HG03060 (cell line): ENCODE measurements around the gene LSP1.

Source experiments
- ATAC-seq: cut with Tn5 transposase; IDR thresholded peaks from one replicate; pipeline ENCODE4 v1.9.1; 2021; ENCODE audit warnings: low read depth, moderate number of reproducible peaks; ENCODE audit not compliant: unreplicated experiment

LSP1 gene

DNA sequence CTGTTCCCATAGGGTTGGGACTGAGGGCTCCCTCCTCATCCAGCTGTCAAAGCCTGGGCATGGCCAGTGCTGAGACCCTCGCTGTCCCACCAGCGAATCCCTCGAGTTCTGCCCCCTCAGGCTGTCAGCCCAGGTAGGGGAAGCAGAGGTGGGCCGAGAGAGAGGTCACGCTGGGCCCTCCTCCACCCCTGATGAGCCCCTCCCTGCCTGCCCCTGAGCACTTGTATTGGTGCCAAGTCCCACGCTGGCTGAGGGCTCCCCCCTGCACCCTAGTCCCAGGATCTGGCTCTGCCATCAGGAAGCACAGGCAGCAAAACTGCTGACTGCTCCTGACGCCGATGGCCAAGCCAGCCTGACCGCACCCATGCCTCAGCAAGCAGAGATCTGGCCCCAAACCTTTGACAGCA, 35.5 kb downstream of the LSP1 start:
- ATAC-seq = no peak

DNA sequence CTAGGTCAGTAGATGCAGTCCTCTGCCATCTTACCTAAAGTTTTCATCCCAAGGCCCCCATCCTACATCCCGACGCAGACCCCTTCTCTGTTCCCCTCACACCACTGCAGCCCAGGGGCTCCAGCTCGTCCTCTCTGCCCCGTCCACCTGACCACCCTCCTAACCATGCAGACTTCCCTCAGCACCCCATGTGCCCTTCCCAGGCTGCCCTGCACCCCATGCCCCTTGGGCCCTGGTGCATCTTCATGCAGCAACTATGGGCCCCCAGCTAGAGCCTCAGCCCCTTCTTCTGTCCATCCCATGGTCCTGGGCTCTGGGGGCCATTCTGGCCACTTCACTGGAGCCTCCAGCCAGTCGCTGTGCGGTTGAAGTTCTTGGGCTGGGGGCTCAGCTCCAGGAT, 35.9 kb downstream of the LSP1 start:
- no peak for ATAC-seq

DNA sequence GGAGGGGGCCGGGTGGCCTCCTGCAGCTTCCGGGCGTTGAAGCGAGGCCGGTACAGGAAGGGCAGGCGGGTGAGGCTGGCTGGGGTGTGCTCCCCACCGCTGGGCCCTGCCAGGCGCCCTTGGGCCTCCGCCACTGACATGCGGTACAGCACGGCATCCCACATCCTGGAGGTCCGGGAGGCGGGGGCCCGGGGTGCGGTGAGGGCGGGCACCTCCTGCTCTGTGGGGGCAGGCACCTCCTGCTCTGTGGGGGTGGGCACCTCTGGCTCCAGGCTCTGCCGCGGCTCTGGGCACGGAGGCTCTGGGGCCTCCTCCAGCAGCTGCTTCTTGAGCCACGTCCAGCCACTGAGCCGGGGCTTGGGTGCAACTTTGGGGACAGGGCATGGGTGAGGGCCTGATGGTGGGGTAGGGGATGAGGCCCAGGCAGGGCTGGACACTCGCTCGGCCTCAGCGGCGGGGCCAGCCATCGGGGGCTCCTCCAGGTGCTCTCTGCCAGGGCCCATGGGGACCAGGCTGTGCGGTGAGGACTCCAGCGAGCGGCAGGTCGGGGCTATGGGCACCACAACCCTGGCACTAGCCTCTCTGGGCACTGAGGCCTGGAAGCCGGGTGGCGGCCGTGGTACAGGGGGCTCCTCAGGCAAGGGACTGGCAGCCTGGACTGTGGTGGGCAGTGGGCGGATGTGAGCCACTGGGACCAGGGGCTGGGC, 36.5 kb downstream of the LSP1 start:
- ATAC-seq = no peak

DNA sequence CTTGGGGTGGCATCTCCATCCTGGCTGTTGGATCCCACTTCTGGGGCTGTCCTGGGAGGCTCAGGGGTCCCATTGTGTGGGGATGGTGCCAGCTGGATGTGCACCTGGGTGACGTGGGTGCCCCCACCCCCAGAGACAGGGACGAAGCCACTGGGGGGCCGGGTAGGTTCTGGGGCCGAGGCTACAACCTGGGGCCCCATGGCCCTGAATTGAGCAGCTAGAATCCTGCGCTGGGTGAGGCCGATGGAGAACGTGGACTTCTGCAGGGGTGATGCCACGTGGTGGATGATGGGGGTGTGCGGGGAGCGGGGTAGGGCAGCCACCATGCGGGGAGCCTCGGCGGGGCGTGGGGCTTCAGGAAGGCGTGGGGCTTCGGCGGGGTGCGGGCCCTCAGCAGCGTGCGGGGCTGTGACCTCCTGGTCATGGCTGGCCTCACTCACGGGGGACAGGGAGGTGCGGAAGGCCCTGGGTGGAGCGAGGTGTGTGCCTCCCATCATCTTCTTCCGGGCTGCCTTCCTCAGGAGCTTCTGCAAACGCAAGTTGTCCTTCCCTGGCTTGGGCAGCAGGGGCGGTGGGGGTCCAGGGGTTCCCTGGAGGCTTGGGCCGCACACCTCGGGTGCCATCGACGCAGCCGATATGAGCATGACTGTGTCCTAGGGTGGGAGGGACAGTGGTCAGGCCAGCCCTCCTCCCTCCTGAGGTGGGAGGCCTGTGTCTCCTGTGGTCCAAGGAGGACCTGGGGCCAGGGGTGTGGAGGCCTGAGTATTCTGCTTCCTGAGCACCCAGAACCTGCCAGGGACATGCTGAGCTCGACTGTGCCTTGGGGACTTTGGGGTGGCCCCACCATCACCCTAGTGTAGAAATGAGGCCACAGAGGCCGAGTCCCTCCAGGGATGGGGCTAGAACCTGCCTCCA, 37.3 kb downstream of the LSP1 start:
- ATAC-seq = no peak

DNA sequence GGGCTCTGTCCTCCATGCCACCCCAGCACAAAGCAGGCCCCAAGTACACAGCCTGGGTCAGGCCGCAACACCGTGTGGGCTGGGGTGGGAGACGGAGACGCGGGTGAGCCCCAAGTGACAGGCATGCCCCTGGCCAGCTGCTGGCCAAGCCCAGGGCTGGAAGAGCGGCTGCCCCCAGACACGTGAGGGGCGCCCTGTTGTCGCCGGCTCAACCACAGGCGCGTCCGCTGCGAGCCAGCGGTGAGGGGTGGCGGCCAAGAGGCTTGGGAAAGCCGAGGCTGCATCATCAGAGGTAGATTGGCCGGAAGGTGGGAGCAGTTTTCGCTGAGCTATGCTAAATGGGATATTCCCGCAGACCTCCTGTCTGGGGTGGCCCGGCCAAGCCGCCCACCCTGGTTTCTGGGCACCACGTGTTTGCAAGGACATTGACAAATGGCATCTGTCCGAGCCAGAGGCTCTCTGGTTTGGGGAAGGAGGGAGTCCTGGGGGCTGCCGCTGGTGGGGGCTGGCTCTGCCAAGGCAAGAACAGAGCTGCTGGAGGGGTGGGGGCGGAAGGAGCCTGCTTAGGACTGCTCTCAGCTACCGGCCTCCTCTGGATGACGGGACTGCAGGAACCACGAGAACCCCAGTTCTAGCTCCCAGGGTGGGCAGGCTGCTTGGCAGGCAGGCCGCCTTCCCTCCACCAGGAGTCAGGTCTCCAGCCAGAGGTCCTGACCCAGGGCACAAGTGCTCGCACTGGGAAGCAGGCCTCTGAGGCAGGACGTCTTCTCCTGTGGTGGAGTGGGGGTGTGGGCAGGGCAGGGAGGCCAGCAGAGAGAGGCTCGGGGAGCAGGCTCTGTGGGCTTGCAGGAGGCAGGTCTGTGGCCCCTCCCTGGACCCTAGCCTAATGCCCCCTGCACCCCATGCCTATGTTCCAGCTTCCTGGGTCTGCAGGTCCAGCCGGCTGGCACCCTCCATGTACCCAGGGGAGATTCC, 38.3 kb downstream of the LSP1 start:
- no peak for ATAC-seq

DNA sequence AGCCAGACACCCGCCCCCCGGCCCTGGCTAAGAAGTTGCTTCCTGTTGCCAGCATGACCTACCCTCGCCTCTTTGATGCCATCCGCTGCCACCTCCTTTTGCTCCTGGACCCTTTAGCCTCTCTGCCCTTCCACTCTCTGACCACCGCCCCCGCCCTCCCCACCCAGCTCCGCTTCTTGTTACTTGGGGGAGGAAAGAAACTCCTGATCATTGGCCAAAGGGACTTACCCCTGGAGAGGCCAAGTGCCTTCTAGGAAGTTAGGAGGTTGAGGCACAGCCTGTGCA, 38.9 kb downstream of the LSP1 start, which contains the start of gene PRR33:
PRR33 (minus strand) TSS at position 65 of the 285 bp plus-strand sequence. CDS start 1,311 bp downstream, outside the sequence.
- ATAC-seq = no peak

DNA sequence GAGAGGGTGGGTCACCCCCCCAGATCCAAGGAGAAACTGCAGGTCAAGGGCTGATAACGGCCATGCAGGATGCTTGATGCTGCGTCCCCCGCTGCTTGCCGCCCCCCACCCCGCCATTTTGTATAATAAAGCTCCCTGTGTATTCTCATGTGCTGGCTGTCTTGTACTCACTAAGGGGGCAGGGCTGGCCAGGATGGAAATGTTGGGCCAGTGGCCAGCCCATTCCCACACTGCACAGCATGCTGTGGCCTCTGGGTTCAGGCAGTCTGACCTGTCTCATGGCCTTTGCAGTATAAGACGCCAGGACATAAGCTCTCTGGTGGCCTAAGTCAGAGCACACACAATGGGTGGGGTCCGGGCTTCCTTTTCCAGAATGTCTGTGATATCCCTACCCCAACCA, 39.2 kb downstream of the LSP1 start:
- no peak for ATAC-seq

DNA sequence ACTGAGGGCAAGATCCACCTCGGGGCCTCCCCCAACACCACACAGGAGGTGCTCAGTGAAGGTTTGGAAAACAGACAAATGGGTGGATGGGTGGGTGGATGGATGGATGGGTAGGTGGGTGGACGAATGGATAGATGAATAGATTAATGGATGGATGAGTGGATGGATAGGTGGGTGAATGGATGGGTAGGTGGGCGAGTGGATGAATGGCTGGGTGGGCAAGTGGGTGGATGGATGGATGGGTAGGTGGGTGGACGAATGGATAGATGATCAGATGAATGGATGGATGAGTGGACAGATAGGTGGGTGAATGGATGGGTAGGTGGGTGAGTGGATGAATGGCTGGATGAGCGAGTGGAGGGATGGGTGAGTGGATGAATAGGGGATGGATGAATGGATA, 39.7 kb downstream of the LSP1 start:
- no peak for ATAC-seq

DNA sequence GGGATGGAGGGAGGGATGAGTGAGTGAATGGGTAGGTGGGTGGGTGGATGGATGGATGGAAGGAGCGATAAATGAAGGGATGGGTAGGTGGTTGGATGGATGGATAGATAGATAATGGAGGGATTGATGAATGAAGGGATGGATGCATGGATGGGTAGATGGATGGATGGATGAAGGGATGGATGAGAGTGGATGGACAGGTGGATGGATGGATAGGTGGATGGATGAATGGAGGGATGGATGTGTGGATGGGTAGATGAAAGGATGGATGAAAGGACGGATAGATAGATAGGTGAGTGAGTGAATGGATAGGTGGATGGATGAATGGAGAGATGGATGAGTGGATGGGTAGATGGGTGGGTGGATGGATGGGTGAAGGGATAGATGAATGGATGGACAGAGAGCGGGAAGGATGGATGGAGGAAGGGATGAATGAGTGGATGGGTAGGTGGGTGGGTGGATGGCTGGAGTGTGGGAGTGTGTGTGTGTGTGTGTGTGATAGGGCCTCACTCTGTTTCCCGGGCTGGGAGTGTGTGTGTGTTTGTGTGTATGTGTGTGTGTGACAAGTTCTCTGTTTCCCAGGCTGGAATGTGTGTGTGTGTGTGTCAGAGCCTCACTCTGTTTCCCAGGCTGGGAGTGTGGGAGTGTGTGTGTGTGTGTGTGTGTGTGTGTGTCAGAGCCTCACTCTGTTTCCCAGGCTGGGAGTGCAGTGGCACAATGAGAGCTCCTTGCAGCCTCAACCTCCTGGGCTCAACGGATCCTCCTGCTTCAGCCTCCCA, 40.9 kb downstream of the LSP1 start:
- ATAC-seq = no peak

DNA sequence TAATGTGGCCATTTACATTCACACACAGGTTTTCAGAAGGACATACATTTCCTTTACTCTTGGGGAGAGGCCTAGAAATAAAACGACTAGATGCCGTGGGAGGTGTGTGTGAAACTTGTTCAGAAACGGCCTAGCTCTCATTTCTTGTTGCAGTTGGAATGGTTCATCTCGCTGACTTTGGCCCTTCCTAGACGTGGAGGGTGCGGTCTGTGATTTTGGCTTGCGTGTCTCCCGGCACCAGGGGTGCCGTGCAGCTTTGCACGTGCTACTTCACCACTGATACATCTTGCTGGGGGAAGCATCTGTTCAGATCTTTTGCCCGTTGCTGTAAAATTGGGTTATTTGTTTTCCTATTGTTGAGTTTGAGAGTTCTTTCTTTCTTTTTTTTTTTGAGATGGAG, 41.9 kb downstream of the LSP1 start:
- no peak for ATAC-seq

DNA sequence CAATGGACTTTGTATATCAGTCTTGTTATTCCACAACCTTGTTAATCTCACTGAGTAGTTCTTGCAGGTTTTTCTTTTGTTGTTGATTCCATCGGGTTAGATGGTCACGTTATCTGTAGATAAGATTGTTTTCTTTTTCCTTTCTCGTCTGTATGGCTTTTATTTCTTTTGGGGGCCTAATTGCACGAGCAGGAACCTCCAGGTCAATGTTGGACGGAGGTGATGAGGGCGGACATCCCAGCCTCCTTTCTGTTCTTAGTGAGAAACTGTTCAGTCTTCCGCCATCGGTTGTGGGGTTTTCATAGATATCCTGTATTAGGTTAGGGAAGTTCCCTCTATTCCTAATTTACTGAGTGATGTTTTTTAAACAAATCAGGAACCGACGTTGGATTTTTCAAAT, 43.6 kb downstream of the LSP1 start:
- ATAC-seq = no peak

DNA sequence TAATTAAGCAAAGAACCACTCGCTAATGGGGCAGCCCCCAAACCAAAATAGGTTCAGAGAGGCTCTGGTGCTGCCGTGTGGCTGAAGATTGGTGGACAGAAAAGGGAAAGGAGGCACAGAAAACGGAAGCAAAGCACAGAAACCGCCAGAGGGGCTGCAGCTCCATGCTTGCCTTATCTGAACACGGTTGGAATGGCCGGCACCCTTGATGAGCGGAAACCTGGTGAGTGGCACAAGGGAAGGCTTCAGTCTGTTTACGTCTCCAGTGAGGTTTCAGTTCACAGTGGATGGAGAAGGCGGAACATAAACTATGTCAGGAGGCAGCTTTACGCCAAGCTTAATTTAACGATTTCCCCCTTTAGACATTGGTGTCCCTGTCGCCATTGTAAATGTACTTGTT, 44.0 kb downstream of the LSP1 start:
- ATAC-seq = no peak

DNA sequence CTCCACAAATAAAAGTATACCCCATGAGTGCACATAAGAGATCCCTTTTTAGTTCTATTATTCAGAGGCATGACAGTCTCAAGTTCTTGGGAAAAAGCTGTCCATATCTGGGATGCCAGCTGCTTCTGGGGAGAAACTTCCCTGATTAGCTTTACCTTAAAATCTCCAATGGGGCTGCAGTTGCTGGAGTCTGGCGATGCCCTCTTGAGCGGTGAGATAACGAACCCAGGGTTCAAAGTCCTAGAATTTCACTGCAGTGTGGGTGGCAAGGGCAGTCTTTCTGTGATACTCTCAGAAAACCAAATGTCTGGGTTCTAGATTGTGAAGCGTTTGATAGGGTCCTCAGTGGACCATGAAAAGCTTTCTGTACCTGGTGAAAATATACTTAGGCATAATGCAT, 46.2 kb downstream of the LSP1 start:
- ATAC-seq = no peak

DNA sequence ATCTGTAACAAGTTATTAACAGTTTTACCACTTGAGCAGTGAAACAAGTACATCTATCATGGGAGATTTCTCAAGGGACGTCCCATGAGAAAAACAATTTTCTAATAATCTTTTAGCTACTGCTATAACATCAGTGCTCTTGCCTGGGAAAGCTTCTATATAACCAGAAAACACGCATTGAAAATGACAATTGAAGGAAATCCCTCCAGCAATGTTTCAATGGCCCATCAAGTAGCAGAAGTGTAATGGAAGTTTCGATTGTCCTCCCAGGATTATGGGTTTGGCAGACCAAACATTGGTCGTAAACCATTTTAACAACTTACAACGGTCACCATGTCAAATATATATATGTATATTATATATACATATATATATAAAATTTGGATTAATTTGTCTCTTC, 46.8 kb downstream of the LSP1 start:
- ATAC-seq = no peak

DNA sequence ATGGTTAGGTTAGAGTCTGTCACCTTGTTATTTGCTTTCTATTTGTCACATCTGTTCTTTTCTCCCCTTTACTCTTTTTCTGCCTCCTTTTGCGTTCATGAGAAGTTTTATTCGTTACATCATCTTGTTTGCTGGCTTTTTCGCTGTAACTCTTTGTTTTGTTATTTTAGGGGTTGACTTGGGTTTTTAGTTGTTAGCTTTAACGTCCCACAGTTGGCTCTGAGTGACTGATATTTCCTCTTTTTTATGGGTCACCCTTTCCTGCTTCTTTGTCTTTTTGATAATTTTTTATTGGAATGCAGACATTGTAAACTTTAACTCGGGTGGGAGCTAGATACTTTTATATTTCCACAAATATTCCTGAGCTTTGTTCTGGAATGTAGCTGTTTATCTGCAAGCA, 53.3 kb downstream of the LSP1 start:
- ATAC-seq = no peak

DNA sequence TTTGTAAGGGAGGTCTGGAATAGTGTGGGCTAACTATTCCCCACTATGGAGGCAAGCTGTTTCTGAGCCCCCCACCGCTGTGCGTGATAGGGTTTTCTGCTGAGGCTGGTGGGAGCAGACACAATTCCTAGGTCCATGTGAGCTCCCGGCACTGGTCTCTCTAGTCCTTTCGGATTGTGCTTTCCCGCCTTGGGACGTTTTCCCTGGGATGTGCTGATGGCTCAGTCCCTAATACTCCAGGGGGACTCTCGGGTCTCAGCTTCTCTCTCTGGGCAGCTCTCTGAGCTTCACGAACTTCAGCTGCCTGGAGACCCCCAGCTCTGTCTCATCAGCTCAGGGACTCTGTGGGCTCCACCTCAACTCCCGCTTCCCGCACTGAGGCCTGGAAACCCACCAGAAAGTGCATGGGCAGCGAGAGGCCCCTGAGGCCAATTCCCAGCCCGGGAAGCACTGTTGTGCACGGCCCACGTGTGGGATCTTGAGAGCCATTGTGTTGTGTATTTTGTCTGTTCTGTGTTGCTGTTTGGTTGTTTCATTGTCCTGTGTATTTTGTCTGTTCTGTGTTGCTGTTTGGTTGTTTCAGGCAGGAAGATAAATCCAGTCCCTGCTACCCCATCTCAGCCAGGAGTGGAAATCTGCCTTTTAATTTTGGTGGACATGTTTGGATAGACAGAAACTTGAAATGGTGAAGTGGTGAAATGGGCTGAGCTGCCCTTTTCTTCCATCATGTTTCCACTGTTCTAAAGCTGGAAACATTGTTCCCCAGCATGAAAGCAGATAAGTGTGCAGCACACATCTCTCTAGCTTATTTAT, 53.9 kb downstream of the LSP1 start:
- ATAC-seq = no peak

DNA sequence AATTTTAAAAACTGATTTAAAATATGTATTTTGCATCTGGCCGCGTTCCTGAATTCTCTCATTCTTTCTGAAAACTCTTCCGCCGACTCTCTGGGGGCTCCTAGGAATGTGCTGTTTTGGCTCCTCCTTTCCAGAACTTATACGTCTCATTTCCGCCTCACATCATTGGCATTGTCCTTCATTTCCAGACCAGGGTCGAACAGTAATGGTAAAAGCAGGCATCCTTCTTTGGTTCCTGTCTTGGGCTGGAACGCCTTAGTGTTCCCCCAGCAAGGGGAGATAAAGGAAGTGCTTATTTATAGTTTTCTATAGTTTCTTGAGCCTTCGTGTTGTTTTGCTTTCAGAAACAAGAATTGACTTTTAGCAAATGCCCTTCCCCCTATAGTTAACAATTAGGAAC, 55.7 kb downstream of the LSP1 start:
- no peak for ATAC-seq

DNA sequence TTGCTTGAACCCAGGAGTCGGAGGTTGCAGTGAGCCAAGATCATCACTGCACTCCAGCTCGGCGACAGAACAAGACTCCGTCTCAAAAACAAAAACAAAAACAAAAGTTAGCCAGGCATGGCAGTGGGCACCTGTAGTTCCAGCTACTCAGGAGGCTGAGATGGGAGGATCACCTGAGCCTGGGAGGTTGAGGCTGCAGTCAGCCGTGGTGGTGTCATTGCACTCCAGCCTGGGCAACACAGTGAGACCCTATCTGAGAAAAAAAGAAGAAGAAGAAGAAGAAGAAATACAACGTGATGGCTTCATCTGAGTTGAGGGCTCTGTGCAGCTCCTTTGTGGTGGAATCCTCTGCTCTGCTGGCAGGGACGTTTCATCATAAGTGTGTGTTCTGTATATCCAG, 56.6 kb downstream of the LSP1 start:
- no peak for ATAC-seq

DNA sequence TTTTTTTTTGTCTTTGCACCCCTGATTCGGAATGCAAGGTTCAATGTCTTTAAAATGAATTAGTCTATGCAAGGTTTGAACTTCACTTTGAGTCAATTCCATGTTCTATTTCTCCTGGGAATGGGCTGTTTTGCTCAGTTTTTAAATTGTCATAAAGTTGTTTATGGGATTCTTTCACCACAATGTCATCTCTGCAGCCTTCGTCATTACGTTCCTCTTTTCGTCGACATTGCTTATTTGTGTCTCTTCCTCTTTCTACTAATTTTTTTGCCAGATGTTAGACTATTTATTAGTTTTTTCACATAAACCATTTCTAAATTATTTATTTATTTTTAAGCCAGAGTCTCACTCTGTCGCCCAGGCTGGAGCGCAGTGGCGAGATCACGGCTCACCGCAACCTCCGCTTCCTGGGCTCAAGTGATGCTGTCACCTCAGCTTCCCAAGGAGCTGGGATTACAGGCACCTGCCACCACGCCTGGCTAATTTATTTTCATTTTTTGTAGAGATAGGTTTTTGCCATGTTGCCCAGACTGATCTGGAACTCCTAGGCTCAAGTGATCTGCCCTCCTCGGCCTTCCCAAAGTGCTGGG, 59.5 kb downstream of the LSP1 start:
- ATAC-seq = no peak
